PFSK-1 (cell line): ENCODE data around the gene SPARC.

ENCODE experiments used
- FOXP2 ChIP-seq: optimal IDR thresholded peaks from 2 replicates; pipeline ENCODE3; 2011; ENCODE audit warnings: borderline replicate concordance, control low read depth, inconsistent platforms; ENCODE audit not compliant: insufficient read depth; ENCODE audit errors: extremely low read length, extremely low read depth
- POLR2AphosphoS5 ChIP-seq: IDR thresholded peaks from 2 replicates; pipeline ENCODE4 v1.6.1; 2012; ENCODE audit warnings: low read depth, mild to moderate bottlenecking, control low read depth, low read length, moderate library complexity
- SIN3A ChIP-seq: IDR thresholded peaks from 2 replicates; pipeline ENCODE4 v1.6.1; 2012; ENCODE audit warnings: mild to moderate bottlenecking, low read length, moderate library complexity, borderline replicate concordance; ENCODE audit not compliant: insufficient read depth
- TAF1 ChIP-seq: IDR thresholded peaks from 2 replicates; pipeline ENCODE4 v1.6.1; 2012; ENCODE audit warnings: low read length, control low read depth, borderline replicate concordance; ENCODE audit not compliant: insufficient read depth
- TF ChIP-seq, protein P1 (sequence below), 2 experiments: IDR thresholded peaks; 2 replicates each; pipeline versions ENCODE4 v1.6.1 to v1.8.0; 2011 to 2012; ENCODE audit warnings: low read depth in 2 of 2, low read length in 2 of 2, control low read depth in 1 of 2, inconsistent platforms in 1 of 2, mild to moderate bottlenecking in 1 of 2, moderate library complexity in 1 of 2; ENCODE audit not compliant: insufficient read depth in 1 of 2

Gene SPARC

DNA sequence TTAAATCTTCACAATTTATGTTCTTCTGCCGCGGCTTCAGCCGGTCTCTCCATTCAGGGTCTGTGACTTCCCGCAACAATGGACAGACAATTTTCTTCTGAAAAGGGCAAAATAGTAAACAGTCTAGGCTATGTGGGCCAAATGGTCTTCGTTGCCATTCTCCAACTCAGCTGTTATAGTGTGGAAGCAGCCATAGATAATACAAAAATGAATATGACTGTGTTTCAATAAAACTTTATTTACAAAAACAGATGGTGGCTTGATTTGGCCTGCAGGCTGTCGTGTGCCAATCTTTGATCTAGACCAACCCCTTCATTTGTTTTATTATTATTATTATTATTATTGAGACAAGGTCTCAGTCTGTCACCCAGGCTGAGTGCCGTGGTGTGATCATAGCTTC lies 43.7 kb upstream of the SPARC start:
- no peak for TF ChIP-seq SIN3A
- TF ChIP-seq POLR2AphosphoS5 = no peak
- no peak for TF ChIP-seq TAF1
- TF ChIP-seq FOXP2 = no peak
- TF ChIP-seq, protein P1, sequence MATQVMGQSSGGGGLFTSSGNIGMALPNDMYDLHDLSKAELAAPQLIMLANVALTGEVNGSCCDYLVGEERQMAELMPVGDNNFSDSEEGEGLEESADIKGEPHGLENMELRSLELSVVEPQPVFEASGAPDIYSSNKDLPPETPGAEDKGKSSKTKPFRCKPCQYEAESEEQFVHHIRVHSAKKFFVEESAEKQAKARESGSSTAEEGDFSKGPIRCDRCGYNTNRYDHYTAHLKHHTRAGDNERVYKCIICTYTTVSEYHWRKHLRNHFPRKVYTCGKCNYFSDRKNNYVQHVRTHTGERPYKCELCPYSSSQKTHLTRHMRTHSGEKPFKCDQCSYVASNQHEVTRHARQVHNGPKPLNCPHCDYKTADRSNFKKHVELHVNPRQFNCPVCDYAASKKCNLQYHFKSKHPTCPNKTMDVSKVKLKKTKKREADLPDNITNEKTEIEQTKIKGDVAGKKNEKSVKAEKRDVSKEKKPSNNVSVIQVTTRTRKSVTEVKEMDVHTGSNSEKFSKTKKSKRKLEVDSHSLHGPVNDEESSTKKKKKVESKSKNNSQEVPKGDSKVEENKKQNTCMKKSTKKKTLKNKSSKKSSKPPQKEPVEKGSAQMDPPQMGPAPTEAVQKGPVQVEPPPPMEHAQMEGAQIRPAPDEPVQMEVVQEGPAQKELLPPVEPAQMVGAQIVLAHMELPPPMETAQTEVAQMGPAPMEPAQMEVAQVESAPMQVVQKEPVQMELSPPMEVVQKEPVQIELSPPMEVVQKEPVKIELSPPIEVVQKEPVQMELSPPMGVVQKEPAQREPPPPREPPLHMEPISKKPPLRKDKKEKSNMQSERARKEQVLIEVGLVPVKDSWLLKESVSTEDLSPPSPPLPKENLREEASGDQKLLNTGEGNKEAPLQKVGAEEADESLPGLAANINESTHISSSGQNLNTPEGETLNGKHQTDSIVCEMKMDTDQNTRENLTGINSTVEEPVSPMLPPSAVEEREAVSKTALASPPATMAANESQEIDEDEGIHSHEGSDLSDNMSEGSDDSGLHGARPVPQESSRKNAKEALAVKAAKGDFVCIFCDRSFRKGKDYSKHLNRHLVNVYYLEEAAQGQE (IDR thresholded peaks at IDR 0.05; ENCODE audit: insufficient read depth in 1 of 2, low read depth in 2 of 2, low read length in 2 of 2) = no peak

DNA sequence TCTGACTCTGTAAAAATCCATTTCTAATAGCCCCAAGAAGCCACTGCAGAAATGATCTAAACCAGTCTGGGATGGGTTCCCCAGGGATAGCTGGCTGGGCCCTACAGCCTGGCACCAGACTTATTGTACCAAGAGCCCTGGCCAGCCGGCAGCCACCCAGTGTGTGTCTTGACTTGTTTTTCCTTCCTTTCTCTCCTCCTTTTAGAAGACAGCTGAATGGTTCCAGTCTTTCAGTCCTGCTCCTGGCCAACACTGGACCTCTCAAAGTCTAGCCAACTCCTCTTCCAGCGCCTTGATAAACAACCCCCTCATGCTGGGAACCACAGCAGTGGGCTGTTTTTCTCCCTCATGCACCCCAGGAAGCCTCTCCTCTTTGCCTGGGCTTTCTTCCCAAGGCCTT lies 37.6 kb upstream of the SPARC start:
- TF ChIP-seq, protein P1 (IDR thresholded peaks at IDR 0.05; ENCODE audit: insufficient read depth in 1 of 2, low read depth in 2 of 2, low read length in 2 of 2) = no peak
- no peak for TF ChIP-seq FOXP2
- no peak for TF ChIP-seq POLR2AphosphoS5
- no peak for TF ChIP-seq SIN3A
- no peak for TF ChIP-seq TAF1

DNA sequence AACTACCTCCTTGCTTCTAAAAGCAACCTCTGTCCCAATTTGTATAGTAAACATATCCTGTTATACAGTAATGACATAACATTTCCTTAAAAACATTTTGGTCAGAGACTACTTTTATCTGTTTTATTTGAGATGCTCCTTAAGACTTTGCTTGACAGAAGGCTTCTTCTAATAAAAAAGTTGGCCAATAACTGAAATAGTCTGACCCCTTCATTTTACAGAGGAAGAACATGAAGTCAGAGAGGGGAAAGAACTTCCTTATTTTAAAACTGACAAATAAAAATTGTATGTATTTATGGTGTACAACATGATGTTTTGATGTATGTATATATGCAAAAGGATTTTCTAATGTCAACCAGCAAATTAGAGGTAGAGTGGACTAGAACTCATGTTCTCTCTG lies 35.8 kb upstream of the SPARC start:
- TF ChIP-seq POLR2AphosphoS5 (no peak), SIN3A (no peak), FOXP2 (no peak), TAF1 (no peak)
- TF ChIP-seq, protein P1 (IDR thresholded peaks at IDR 0.05; ENCODE audit: insufficient read depth in 1 of 2, low read depth in 2 of 2, low read length in 2 of 2) = no peak

DNA sequence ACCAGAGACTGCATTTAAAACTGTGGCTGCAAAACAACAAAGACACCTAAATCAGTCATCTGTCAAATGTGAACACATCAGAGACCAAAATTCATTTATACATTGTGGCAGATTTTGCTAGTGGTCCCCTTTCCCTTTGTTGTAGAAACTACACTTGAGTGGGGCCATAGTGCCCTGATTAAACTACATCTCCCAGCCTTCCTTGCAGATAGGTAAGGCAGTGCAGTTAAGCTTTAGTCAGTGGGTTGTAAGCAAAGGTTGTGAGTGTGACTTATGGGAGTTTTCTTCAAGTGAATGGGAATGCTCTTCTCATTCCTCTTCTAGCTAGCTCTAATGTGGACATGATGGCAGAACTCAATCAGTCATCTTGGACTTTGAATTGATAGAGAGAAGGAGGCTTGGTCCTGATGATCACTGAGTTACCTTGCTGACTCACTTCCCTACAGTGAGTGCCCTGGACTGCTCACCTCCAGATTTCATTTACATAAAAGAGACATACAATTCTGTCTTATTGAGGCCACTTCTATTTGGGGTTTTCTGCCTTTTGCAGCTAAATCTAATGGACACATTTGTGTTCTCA lies 35.2 kb upstream of the SPARC start:
- no peak for TF ChIP-seq POLR2AphosphoS5
- no peak for TF ChIP-seq FOXP2

DNA sequence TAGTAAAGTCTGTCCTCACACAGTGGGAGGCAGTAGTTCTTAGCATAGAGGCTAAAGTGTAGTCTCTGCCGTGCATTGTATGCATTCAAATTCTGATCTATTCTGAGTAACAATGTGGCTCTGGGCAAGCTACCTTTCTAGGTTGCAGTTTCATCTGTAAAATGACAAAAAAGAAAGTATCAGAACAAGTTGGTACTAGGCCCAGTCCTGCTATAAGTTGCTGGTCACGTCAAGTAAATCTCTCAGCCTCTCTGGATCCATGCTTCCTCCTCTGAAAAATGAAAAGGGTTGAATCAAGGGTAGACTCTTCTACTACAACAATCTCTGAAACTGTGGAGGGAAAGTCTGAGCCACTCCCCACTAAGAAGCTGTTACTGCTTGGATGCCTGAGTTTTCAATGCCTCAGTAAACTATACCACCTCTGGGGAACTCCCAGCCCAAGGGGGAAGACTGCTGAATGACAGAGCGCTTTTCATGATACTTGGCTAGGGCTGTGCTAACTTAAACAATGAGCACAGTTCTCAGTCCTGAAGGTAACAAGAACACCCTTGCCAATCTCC lies 34.5 kb upstream of the SPARC start:
- TF ChIP-seq POLR2AphosphoS5 = no peak
- TF ChIP-seq, protein P1 (IDR thresholded peaks at IDR 0.05; ENCODE audit: insufficient read depth in 1 of 2, low read depth in 2 of 2, low read length in 2 of 2) = no peak
- no peak for TF ChIP-seq SIN3A
- TF ChIP-seq TAF1 = no peak
- no peak for TF ChIP-seq FOXP2
